ENCODE data around the gene TOP3A. TPM values are rescaled to one million over a fixed set of nuclear protein-coding genes. Genes with fewer than 3 reads are reported as not detected.

TOP3A gene
- polyA plus RNA-seq, 1 donor = 26.7 TPM

DNA sequence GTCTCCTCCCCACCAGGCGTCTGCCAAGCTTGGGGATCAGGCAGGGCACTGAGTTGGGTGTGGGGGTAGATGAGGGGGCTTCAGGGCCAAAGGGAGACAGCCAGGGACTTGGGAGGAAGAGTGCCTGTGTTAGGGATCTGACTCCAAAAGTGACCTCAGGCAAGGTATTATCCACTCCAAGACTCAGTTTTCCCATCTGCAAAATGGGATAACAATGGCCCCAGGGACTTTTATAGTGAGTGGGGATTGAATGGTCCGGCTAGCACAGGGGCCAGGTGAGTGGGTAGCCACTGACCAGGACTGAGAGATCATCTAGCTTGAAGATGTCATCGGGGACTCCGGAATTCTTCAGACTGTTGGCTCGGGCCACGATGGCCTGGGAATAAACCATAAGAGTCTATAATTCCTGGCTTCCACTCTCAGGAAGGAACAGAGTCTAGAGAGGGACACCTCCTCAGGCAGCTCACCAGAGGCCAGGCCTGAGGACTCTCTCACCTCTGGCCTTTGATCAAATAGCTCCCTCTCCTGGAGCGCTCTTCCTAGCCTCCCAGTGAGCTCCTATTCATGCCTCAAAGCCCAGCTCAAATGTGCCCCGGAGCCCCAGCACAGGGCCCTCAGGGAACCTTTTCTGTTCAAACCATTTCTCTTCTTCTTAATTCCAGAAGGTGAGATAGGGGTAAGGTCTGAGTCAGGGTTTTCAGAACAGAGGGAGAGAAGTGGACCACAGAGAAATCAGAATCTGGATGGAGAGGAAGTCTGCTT, 59.7 kb downstream of the TOP3A start:
- no peak for DNase-seq (ENCODE audit: low read depth)

DNA sequence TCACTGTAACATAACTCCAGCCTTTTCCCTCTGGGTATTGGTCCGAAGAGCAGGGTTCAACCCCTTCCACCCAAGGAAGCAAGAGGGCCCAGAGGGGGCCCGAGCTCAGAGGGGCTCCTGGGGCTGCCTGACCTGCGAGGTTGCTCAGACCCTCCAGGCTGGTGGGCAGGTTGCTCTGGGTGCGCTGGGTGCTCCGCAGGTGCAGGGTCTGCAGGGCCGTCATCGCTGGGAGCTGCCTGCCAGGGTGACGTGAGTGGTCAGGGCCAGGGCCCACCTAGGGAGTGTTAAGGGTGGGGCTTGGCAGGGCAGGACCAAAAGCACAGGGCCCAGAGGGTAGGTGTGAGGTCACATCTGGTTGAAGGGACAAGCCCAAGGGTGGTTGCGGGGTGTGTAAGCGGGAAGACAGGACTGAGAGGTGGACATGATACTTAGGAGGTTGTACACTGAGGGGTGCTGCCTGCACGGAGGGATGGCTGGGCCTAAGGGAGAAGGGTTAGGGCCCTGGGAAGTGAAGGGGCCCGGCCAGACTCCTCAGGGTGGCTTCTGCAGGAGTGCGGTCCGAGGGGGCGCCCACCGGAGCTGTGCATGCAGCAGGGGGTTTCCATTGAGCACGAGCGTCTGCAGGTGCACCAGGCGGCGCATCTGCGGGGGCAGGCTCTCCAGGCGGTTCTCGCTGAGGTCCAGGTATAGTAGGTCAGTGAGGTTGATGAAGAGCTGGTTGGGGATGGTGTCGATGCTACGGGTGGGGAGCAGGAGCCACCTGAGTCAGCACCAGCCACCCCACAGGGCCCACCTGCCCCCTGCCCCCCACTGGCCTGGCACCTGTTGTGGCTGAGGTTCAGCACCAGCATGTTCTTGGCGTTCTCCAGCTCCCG, 60.6 kb downstream of the TOP3A start:
- DNase-seq (ENCODE audit: low read depth) = no peak

- no peak for DNase-seq (ENCODE audit: low read depth)
Measured at GRCh38 chr17:18253187-18253884, 61.5 kb downstream of the TOP3A start.

DNA sequence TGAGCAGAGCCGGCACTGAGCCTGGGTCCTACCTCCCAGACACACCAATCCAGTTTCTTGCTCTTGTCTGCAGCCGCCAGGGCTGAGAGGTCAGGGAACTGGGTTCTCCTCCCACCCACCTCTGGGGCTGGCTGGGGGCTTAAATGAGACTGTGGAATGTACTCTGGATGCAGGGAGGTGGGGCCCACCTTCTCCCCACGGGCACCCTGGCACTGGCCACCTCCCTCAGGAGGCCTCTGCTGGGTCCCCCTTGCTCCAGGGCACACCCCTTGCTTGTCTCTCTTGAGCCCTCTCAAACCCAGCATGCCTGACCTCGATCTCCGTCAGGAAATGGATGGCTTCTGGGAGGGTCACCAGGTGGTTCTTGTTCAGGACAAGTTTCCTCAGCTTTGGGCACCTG, 62.6 kb downstream of the TOP3A start:
- DNase-seq (ENCODE audit: low read depth) = no peak

DNA sequence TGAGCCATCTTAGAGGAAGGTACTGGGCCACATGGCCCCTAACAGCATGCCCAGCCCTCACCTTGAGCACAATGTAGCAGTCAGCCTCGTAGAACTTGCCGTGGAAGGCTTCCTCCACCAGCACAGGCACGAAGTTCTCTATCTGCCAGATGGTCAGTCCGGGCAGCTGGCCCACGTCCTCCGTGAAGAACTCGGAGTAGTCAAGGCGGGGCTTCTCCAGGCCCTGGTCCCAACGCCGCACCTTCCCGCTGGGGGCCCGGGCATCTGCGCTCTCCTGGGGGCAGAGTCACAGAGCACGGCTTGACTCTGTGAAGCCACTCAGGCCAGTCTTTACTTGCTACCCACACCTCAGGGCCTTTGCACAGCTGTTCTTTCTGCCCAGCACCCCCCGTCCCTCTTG, 63.6 kb downstream of the TOP3A start:
- no peak for DNase-seq (ENCODE audit: low read depth)

DNA sequence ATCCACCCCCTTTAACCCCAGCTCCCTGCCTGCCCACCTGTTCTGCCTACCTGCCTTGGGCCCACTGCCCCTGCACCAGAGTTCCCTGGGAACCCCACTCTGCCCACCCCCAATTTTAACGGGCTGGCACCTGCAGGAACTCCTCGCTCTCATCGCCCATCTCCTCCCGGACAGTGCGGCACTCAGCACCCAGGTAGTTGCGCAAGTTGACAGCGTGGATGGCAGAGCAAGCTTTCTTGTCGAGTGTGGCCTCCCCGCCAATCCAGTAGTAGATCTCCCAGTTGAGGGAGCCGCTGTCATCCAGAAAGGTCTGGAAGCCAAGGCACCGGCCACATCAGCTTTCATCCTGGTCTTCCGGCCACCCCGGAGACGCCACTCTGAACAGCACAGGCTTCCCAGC, 64.1 kb downstream of the TOP3A start:
- no peak for DNase-seq (ENCODE audit: low read depth)

GRCh38 chr17:18250259-18250658, 64.5 kb downstream of the TOP3A start:
- DNase-seq (ENCODE audit: low read depth) = no peak

DNA sequence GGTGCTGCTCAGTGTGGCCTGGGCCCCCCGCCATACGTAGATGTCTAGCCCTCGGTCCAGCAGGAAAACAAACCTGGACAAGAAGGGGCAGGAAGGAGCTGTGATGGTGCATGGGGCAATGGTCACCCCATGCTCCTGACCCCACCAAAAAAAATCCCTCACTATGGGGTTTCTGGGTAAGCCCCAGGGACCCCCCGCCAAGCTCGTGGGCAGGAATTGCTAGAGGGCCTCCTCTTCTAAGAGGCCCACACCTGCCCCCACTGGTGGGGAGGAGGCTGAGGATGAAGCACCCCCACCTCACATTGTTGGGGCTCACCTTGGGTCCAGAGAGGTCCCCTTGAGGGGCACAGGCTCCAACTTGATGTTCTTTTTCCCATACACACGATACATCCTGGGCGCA, 66.0 kb downstream of the TOP3A start:
- DNase-seq (ENCODE audit: low read depth) = no peak

DNA sequence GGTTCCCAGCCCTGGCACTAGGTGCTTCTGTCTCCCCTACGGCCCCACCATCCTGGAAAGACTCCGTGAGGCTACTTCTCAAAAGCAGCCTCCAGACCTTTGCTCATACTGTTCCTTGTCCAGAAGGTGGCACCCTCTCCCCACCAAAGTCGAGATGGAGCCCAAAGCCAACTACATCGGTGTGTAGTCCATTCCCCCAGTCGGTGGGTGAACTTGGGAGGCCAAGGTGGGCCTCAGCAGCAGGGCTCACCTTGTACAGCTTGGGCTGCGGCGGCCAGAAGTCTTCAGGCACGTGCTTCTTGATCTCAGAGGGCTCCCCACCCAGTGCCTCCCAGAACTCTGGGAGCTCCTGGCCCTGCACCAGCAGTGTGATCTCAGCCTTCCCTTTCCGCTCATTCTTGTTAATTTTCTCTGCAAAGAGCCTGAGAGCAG, 66.5 kb downstream of the TOP3A start:
- DNase-seq (ENCODE audit: low read depth) = no peak

- DNase-seq (ENCODE audit: low read depth) = no peak
Measured at GRCh38 chr17:18247613-18248001, 67.2 kb downstream of the TOP3A start.

DNA sequence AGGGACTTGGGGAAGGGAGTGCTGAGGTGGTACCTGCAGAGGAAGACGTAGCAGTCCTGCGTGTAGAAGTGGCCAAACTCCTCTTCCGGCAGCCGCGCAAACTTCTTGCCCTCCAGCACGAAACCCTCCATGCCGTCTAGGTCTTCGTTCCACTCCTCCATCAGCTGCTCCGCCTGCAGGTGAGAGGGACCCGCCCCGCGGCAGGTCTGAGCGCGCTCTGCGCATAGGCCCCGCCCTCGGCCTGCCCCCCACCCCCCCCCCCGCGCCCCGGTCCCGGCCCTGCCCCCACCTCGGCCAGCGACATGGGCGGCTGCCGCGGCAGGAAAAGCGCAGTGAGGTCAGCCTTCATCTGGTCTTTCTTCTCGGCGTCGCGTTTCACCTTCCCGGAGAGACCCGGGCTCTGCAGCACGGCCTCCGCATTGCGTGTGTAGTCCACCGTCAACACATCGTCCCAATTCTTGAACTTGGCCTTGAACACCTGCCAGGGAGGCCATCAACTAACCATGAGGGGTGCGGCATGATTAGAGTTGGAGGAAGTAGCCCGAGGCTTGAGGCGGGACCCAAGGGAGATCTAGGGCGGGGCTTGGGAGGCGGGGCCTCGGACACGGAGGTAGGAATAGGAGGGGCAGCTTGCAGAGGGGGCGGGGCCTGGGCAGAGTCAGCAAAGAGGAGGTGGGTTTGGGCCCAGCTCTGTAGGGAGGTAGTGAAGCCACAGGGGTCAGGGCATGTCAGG, 67.7 kb downstream of the TOP3A start:
- no peak for DNase-seq (ENCODE audit: low read depth)

- no peak for DNase-seq (ENCODE audit: low read depth)
Measured at GRCh38 chr17:18246109-18246725, 68.6 kb downstream of the TOP3A start.

DNA sequence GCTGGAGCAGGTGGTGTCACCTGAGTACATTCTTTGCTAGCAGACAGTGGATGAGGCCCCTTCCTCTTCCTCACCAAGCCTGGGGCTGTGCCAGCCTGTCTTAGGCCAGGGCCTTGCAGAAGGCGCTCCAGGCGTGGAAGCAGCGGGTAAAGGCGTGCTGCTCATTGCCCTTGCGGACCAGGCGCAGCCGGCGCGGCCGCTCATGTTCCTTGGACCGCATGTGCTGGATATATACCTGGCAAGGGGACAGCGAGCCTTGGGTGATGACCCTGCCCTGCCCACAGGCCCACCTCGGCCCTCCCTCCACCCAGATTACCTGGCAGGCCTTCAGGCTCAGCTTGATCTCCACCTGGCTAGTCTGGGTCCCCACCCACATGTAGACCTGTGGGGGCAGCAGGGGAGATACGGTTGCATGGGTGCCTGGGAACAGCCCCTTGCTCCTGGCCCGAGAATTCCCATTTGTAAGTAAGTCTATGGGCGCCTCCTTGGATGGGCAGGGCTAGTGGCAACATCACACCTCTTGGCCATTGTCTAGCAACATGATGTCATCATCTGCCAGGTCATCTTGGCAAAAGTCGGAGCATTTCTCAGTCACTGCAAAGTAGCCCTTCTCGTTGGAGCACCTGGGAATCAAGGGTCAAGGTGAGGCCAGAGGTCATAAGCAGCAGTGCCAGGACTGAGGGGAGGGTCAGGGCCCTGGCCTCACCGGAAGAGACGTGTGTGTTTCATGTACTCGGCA, 69.6 kb downstream of the TOP3A start:
- no peak for DNase-seq (ENCODE audit: low read depth)

DNA sequence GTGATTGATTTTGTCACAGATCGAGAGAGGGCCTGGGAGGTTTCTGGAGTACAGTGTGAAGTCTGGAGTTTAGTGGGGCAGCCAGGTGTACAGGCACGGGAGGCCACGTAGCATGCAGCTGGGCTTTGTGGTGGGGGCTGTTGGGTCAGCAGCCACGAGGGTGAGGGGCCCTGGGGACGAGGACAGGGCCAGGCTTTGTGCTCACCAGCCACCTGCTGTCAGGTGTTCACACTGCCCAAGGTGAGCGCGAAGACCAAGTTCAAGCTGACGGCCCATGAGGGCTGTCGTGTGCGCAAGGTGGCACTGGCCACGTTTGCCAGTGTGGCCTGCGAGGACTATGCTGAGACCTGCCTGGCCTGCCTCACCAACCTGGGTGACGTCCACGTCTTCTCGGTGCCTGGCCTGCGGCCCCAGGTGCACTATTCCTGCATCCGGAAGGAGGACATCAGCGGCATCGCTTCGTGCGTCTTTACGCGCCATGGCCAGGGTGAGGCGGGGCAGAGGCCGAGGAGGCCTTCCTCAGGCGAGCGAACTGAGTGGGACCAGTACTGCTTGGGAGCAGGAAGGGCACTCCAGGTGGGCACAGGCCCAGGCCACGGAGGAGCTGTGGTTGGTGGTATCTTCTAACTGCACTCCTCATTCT, 73.4 kb downstream of the TOP3A start:
- no peak for DNase-seq (ENCODE audit: low read depth)

GRCh38 chr17:18240449-18240848, 74.3 kb downstream of the TOP3A start:
- no peak for DNase-seq (ENCODE audit: low read depth)

DNA sequence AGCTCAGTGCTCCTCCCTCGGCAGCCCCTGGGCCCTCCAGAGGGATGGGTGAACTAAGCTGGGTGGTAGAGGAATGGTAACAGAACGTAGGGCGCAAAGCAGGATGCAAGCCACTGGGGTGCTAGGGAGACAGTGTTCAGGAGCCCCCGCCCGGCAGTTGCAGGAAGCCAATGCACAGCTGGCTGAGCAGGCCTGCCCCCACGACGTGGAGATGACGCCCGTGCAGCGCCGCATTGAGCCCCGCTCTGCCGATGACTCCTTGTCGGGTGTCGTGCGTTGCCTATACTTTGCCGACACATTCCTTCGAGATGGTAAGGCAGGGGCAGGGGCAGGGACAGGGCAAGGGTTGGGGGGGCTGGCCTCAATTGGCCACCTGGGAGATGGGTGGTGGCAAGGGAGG, 76.5 kb downstream of the TOP3A start:
- no peak for DNase-seq (ENCODE audit: low read depth)

DNA sequence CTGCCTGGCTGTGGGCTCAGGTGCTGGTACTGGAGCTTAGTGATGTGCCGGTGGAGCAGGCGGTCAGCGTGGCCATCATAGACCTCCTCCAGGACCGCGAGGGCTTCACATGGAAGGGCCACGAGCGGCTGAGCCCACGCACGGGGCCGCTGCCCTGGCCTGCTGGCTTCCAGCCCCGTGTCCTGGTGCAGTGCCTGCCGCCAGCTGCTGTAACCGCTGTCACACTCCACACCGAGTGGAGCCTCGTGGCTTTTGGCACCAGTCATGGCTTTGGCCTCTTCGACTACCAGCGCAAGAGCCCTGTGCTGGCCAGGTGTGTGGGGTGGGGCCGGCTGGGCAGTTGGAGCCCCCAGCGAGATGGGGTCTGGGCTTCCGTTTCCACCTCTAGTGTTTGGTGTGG, 77.3 kb downstream of the TOP3A start:
- DNase-seq (ENCODE audit: low read depth) = no peak

DNA sequence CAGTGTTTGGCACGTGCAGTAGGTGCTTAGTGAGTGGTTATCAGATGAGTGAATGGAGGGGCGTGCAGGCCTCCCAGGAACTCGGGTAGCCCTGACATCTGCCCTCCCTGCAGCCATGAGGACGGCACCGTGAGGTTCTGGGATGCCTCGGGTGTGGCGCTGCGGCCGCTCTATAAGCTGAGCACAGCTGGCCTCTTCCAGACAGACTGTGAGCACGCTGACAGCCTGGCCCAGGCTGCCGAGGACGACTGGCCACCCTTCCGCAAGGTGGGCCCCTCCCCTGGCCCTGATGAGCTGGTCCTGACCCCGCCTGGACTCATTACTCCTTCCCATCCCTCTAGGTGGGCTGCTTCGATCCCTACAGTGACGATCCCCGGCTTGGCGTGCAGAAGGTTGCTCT, 78.3 kb downstream of the TOP3A start:
- no peak for DNase-seq (ENCODE audit: low read depth)

GRCh38 chr17:18235743-18236256, 79.0 kb downstream of the TOP3A start:
- DNase-seq (ENCODE audit: low read depth) = no peak

- DNase-seq (ENCODE audit: low read depth) = no peak
Measured at GRCh38 chr17:18234853-18235380, 79.9 kb downstream of the TOP3A start.

Data from forelimb muscle (tissue), 1 donor.